Cardiac muscle cell (in vitro differentiated cells and primary cell): ENCODE results near the gene NCKAP5L. TPM values are rescaled to one million over a fixed set of nuclear protein-coding genes. Genes with fewer than 3 reads are reported as not detected.
A peak's percentile ranks its signal among the peaks of the same experiment; 100 is the strongest.
"Not testable (repeated sequence)": the region's sequence is repeated elsewhere in the genome, so short reads cannot be mapped to it uniquely, and the experiment has no call there.

Experiments used
- DNase-seq, 2 donors: peaks; one replicate each; pipeline versions ENCODE4 v3.0.0 to v3.0.0-alpha.2; 2010 to 2017; ENCODE audit warnings: low read depth in 1 of 2, low spot score in 1 of 2
- H3K27ac ChIP-seq: fragments of 200-600 bp; sonication (generic); 2 replicates; pipeline ENCODE4 v1.5.1; 2016
- H3K27me3 ChIP-seq: fragments of 200-600 bp; sonication (generic); 2 replicates; pipeline ENCODE4 v1.6.0; 2016; ENCODE audit warnings: control low read depth
- H3K36me3 ChIP-seq: fragments of 200-600 bp; sonication (generic); 2 replicates; pipeline ENCODE4 v1.5.1; 2016; ENCODE audit warnings: control low read depth
- H3K4me1 ChIP-seq: fragments of 200-600 bp; sonication (generic); 2 replicates; pipeline ENCODE4 v1.8.1; 2017; ENCODE audit warnings: low read depth, mild to moderate bottlenecking, mixed run types
- H3K4me3 ChIP-seq: fragments of 200-600 bp; sonication (generic); 2 replicates; pipeline ENCODE4 v1.5.1; 2016; ENCODE audit warnings: mild to moderate bottlenecking
- H3K9me3 ChIP-seq: fragments of 200-600 bp; sonication (generic); 2 replicates; pipeline ENCODE4 v1.5.1; 2017; ENCODE audit warnings: low read depth, mild to moderate bottlenecking, control low read depth
- polyA plus RNA-seq: library from polyadenylated mRNA; unstranded; fragments of >200 nt; fragmentation: Nextera tagmentation; extraction: Ambion mirVana; gene quantifications from 2 replicates; pipeline ENCODE4 v1.2.1, GENCODE V29; 2016
- total RNA-seq: library from RNA; depleted of rRNA; stranded (reverse); fragments of >200 nt; gene quantifications from 2 replicates; pipeline ENCODE4 v1.2.3, GENCODE V29; 2016
- TF ChIP-seq, protein P1 (sequence below): IDR thresholded peaks from 2 replicates; pipeline ENCODE4 v1.5.1; 2012; ENCODE audit warnings: low read depth, mild to moderate bottlenecking, low read length

Gene NCKAP5L
- total and polyA plus RNA-seq, 2 experiments from 2014 or later = 32.0 to 61.1 TPM

DNA sequence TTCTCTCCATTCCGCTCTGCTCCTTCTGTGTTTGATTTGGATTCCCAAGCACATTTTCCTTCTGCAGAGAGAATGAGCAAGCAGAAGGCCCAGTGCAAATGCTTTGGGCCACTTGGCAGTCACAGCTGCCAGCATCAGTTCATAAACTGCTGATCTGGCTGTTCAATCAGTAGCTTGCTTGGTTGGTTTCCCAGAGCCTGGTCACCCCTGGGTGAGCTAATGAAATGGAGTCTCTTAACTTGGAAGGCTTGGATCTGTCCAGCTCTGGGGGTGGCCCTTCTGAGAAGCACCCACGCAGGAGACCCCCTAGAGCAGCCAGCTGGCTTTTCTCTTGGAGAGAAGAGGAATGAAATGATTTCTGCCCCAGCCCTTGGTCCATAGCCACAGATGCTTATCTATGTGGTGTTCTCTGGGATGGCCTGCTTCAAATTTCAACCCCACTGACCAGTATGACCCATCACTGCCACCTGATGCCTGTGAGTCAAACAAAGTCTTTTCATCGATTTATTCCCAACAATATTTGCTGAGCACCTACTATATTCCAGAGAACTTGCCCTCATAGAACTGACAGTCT, 45.2 kb upstream of the NCKAP5L start:
- peak in 1 of 2 donors; percentile 48 for DNase-seq
- Histone ChIP-seq H3K4me3 (no peak overlapping the region), H3K4me1 (peaks cover 29% of the 10 kb centered on the region), H3K36me3 (no peaks in the 10 kb centered on the region), H3K9me3 (no peaks in the 10 kb centered on the region), H3K27me3 (no peaks in the 10 kb centered on the region), H3K27ac (no peak overlapping the region)
- TF ChIP-seq, protein P1, sequence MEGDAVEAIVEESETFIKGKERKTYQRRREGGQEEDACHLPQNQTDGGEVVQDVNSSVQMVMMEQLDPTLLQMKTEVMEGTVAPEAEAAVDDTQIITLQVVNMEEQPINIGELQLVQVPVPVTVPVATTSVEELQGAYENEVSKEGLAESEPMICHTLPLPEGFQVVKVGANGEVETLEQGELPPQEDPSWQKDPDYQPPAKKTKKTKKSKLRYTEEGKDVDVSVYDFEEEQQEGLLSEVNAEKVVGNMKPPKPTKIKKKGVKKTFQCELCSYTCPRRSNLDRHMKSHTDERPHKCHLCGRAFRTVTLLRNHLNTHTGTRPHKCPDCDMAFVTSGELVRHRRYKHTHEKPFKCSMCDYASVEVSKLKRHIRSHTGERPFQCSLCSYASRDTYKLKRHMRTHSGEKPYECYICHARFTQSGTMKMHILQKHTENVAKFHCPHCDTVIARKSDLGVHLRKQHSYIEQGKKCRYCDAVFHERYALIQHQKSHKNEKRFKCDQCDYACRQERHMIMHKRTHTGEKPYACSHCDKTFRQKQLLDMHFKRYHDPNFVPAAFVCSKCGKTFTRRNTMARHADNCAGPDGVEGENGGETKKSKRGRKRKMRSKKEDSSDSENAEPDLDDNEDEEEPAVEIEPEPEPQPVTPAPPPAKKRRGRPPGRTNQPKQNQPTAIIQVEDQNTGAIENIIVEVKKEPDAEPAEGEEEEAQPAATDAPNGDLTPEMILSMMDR = no peak

DNA sequence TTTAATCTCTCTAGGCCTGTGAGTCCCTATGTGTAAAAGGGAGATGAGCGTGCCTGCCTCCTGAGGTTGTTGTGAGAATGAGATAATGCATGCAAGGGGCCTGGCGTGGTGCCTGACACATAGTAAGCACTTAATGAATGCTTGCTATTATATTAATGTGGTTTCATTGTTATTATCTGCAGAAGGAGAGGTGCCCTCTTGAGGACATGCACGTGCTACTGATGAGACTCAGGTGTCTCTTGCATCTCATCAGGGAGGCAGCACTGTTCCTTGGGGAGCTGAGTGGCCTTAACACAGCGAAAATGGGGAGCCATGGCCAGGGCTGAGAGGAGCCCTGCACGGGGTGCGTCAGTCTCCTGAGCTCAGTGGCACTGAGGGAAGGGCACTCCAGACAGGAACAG, 44.6 kb upstream of the NCKAP5L start:
- Histone ChIP-seq H3K4me1 (peaks cover 34% of the 10 kb centered on the region), H3K9me3 (no peaks in the 10 kb centered on the region), H3K27me3 (no peaks in the 10 kb centered on the region), H3K36me3 (no peaks in the 10 kb centered on the region), H3K4me3 (no peak overlapping the region), H3K27ac (no peak overlapping the region)
- TF ChIP-seq, protein P1 = no peak
- DNase-seq = peak in 1 of 2 donors; percentile 71

DNA sequence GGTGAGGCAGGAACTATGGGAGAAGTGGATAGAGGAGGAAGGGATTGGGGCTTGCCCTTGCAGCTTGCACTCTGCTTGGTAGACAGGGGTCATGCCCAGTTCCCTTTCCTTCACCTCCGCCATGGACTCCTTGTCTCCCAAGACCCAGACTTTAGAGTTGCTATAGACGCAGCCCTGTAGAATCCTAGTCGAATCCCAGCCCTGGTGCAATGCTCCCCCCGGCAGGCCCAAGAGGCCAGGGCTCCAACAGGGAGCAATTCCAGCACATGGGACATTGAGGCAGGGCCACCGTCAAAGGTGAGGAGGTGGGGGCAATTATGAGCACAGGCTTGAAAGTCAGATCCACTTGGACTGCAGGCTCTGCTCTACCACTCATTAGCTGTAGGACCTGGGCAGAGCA, 44.2 kb upstream of the NCKAP5L start:
- no peaks in the 10 kb centered on the region for H3K27me3 ChIP-seq
- H3K9me3 ChIP-seq = no peaks in the 10 kb centered on the region
- DNase-seq = no peak
- peaks cover 34% of the 10 kb centered on the region for H3K4me1 ChIP-seq
- TF ChIP-seq, protein P1 = no peak
- no peak overlapping the region for H3K27ac ChIP-seq
- no peak overlapping the region for H3K4me3 ChIP-seq
- H3K36me3 ChIP-seq = no peaks in the 10 kb centered on the region

DNA sequence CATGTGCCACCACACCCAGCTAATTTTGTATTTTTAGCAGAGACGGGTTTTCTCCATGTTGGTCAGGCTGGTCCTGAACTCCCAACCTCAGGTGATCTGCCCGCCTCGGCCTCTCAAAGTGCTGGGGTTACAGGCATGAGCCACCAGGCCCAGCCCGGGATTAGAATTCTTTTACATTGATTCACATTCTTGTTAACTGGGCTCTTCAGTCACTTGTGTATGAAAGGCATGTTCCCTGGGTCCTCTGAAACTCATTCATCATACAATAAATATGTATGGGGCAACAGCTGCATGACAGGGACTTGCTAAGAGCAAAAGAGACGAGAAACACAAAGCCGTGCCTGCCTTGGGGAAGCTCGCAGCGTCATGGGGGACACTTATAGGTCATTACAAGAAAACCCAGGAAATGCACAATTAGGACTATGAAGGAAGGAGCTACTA, 43.6 kb upstream of the NCKAP5L start:
- H3K9me3 ChIP-seq, DNase-seq, H3K27me3 ChIP-seq, H3K4me3 ChIP-seq, H3K36me3 ChIP-seq, H3K27ac ChIP-seq: not testable (repeated sequence)
- peaks cover 34% of the 10 kb centered on the region for H3K4me1 ChIP-seq

DNA sequence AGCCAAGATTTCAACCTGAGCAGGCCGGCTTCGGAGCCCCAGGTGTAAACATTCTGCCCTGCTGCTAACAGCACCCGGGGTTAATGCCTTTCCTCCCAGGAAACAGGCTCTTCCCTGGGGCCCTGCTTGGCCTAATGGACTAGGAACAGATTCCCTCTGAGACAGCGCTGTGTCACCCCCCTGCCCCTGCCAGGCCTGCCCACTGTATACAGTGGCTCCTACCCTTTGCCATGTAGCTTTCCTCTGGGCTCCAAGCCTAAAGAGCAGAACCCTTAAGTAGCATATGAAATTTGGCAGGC, 43.0 kb upstream of the NCKAP5L start:
- H3K27ac ChIP-seq = no peak overlapping the region
- DNase-seq = no peak
- no peak overlapping the region for H3K4me3 ChIP-seq
- H3K4me1 ChIP-seq = peaks cover 34% of the 10 kb centered on the region
- H3K36me3 ChIP-seq = no peaks in the 10 kb centered on the region
- H3K27me3 ChIP-seq = no peaks in the 10 kb centered on the region
- TF ChIP-seq, protein P1 = no peak
- no peaks in the 10 kb centered on the region for H3K9me3 ChIP-seq

DNA sequence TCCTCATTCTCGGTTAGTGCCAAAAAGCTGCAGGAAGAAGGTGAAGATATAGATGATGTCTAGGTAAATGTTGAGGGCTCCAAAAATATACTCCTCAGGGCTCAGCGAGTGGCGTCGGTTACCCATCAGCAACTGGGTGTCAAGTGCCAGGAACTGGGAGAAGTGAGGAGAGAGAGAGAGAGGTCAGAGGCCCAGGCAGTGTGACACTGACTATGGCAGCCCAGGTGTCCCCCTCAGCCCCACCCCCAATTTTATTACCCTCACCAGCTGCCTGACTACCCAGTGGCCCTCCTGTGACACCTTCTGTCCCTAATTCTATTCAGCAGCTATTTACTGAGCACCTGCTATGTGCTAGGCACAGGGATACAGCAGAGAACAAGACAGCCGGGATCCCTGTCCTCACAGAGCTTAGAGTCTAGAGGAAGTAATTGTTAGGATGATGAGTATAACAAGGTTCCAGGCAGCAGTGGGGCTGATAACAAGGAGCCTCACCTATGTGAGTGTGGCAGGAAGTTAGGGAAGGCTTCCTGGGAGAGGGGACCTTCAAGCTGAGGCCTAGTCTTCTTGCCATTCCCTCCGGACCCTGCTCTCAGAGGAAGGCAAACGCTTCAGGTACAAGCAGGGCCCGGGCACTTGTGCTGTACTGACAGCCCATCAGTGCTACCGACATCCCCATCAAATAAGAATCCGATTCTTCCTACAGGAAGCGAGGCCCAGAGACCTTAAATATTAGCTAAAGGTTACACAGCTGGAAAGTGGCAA, 42.5 kb upstream of the NCKAP5L start:
- Histone ChIP-seq H3K27me3 (no peaks in the 10 kb centered on the region), H3K4me1 (peaks cover 34% of the 10 kb centered on the region), H3K36me3 (no peaks in the 10 kb centered on the region), H3K9me3 (no peaks in the 10 kb centered on the region), H3K4me3 (no peak overlapping the region), H3K27ac (peak overlapping the region; percentile 87)
- TF ChIP-seq, protein P1 = no peak
- DNase-seq = no peak
